Measurements from ENCODE around the gene ACACB.

GRCh38 chr12:109120095-109120494 is 3.7 kb downstream of the ACACB start:
- TF ChIP-seq CTCF (conservative IDR thresholded peaks at IDR 0.05 in 1 of 2, IDR thresholded peaks at IDR 0.05 in 1 of 2; ENCODE audit: extremely low read depth in 1 of 2, insufficient read depth in 1 of 2, low read depth in 1 of 2, low read length in 2 of 2): no peak
- no peak for TF ChIP-seq EZH2 (IDR thresholded peaks at IDR 0.05; ENCODE audit: borderline replicate concordance, low read length)
